HepG2 (cell line): ENCODE results near the gene CPEB3. TPM values are rescaled to one million over a fixed set of nuclear protein-coding genes. Genes with fewer than 3 reads are reported as not detected.

ENCODE experiments used
- AKAP8 ChIP-seq: sonication (generic); formaldehyde crosslinking; IDR thresholded peaks from 2 replicates; pipeline ENCODE4 v1.5.1; 2020; ENCODE audit warnings: mild to moderate bottlenecking, missing genetic modification reagents
- BCL6 ChIP-seq: IDR thresholded peaks from 2 replicates; pipeline ENCODE4 v1.6.1; 2016; ENCODE audit warnings: missing genetic modification reagents, missing compliant biosample characterization
- CEBPB ChIP-seq: IDR thresholded peaks from 2 replicates; pipeline ENCODE4 v1.6.1; 2011; ENCODE audit warnings: low read depth, low read length, improper control_type of control experiment, borderline replicate concordance
- CREM ChIP-seq, 2 experiments: sonication (generic) in 1 of 2; formaldehyde crosslinking in 1 of 2; IDR thresholded peaks; 2 replicates each; pipeline versions ENCODE4 v1.4.0 to v1.6.1; 2016 to 2020; ENCODE audit warnings: antibody characterized with exemption in 1 of 2, mild to moderate bottlenecking in 1 of 2, missing genetic modification reagents in 1 of 2
- DR1 ChIP-seq: sonication (generic); formaldehyde crosslinking; IDR thresholded peaks from 2 replicates; pipeline ENCODE4 v1.8.0; 2021; ENCODE audit warnings: mild to moderate bottlenecking, missing genetic modification reagents, inconsistent platforms
- LRRFIP1 ChIP-seq: sonication (generic); formaldehyde crosslinking; conservative IDR thresholded peaks from 2 replicates; pipeline ENCODE4 v1.4.0; 2020; ENCODE audit warnings: missing genetic modification reagents
- MAZ ChIP-seq, 2 experiments: sonication (generic) in 1 of 2; formaldehyde crosslinking in 1 of 2; IDR thresholded peaks; 2 replicates each; pipeline versions ENCODE4 v1.5.0 to v1.6.1; 2012 to 2020; ENCODE audit warnings: low read depth in 2 of 2, mild to moderate bottlenecking in 2 of 2, borderline replicate concordance in 1 of 2, improper control_type of control experiment in 1 of 2, low read length in 1 of 2, missing genetic modification reagents in 1 of 2, moderate library complexity in 1 of 2
- MLXIP ChIP-seq: sonication (generic); formaldehyde crosslinking; IDR thresholded peaks from 2 replicates; pipeline ENCODE4 v1.9.0; 2021; ENCODE audit warnings: missing genetic modification reagents, borderline replicate concordance
- polyA plus RNA-seq, 8 experiments: library from polyadenylated mRNA; depleted of rRNA in 3 of 8; stranded (reverse) in 7 of 8; unstranded in 1 of 8; fragments of >200 nt; fragmentation: Illumina TruSeq in 4 of 8; extraction: Trizol in 4 of 8; gene quantifications; 2 replicates each; pipeline versions ENCODE4 v1.2.1 to v1.2.3, GENCODE V29; 2011 to 2016; ENCODE audit warnings: low read depth in 4 of 8, missing spikeins in 1 of 8, mixed read lengths in 1 of 8; ENCODE audit not compliant: insufficient read depth in 1 of 8
- total RNA-seq, 5 experiments: library from RNA; depleted of rRNA; stranded (reverse); fragments of >200 nt; fragmentation: Illumina TruSeq; extraction: Trizol; gene quantifications; 2 replicates each; pipeline ENCODE4 v1.2.3, GENCODE V29; 2016; ENCODE audit warnings: low read depth in 1 of 5
- TF ChIP-seq, protein P1 (sequence below): sonication (generic); formaldehyde crosslinking; IDR thresholded peaks from one replicate; pipeline ENCODE4 v1.5.1; 2020; ENCODE audit warnings: mild to moderate bottlenecking, missing genetic modification reagents; ENCODE audit errors: not compliant biosample characterization
- TF ChIP-seq, protein P2 (sequence below): sonication (generic); formaldehyde crosslinking; IDR thresholded peaks from 2 replicates; pipeline ENCODE4 v1.4.0; 2020; ENCODE audit warnings: missing genetic modification reagents

The CPEB3 gene
- total and polyA plus RNA-seq, 2 of the 13 experiments (the other 11 are each of a cell fraction or from before 2014, with no cell fraction given), result 0.66 to 0.70 TPM

DNA sequence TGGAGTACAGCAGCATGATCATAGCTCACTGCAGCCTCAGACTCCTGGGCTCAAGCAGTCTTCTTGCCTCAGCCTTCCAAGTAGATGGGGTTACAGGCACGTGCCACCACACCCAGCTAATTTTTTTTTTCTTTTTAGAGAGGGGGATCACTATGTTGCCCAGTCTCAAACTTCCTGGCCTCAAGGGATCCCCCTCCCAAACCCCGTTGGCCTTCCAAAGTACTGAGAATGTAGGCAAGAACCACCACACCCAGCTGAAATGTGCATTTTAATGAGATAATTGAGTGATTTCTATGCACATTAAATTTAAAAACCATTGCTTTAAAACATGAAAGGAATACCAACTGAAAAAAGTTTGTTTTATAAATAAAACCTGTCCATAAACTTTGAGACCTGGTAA, 25.7 kb upstream of the CPEB3 start (continued):
- TF ChIP-seq, protein P1, sequence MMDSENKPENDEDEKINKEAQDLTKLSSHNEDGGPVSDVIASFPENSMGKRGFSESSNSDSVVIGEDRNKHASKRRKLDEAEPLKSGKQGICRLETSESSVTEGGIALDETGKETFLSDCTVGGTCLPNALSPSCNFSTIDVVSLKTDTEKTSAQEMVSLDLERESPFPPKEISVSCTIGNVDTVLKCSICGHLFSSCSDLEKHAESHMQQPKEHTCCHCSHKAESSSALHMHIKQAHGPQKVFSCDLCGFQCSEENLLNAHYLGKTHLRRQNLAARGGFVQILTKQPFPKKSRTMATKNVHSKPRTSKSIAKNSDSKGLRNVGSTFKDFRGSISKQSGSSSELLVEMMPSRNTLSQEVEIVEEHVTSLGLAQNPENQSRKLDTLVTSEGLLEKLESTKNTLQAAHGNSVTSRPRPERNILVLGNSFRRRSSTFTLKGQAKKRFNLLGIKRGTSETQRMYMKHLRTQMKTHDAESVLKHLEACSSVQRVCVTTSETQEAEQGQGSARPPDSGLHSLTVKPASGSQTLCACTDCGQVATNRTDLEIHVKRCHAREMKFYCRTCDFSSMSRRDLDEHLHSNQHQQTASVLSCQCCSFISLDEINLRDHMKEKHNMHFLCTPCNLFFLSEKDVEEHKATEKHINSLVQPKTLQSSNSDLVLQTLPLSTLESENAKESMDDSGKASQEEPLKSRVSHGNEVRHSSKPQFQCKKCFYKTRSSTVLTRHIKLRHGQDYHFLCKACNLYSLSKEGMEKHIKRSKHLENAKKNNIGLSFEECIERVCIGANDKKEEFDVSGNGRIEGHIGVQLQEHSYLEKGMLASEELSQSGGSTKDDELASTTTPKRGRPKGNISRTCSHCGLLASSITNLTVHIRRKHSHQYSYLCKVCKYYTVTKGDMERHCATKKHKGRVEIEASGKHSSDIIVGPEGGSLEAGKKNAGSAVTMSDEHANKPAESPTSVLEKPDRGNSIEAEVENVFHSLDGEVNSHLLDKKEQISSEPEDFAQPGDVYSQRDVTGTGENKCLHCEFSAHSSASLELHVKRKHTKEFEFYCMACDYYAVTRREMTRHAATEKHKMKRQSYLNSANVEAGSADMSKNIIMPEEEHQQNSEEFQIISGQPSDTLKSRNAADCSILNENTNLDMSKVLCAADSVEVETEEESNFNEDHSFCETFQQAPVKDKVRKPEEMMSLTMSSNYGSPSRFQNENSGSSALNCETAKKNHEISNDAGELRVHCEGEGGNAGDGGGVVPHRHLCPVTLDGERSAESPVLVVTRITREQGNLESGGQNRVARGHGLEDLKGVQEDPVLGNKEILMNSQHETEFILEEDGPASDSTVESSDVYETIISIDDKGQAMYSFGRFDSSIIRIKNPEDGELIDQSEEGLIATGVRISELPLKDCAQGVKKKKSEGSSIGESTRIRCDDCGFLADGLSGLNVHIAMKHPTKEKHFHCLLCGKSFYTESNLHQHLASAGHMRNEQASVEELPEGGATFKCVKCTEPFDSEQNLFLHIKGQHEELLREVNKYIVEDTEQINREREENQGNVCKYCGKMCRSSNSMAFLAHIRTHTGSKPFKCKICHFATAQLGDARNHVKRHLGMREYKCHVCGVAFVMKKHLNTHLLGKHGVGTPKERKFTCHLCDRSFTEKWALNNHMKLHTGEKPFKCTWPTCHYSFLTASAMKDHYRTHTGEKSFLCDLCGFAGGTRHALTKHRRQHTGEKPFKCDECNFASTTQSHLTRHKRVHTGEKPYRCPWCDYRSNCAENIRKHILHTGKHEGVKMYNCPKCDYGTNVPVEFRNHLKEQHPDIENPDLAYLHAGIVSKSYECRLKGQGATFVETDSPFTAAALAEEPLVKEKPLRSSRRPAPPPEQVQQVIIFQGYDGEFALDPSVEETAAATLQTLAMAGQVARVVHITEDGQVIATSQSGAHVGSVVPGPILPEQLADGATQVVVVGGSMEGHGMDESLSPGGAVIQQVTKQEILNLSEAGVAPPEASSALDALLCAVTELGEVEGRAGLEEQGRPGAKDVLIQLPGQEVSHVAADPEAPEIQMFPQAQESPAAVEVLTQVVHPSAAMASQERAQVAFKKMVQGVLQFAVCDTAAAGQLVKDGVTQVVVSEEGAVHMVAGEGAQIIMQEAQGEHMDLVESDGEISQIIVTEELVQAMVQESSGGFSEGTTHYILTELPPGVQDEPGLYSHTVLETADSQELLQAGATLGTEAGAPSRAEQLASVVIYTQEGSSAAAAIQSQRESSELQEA (CRISPR knock-in tag), result no peak
- TF ChIP-seq AKAP8 (CRISPR knock-in tag), result no peak
- no peak for TF ChIP-seq LRRFIP1 (CRISPR knock-in tag)
- TF ChIP-seq DR1 (CRISPR knock-in tag), result no peak
- TF ChIP-seq MLXIP (CRISPR knock-in tag), result no peak
- TF ChIP-seq BCL6 (CRISPR knock-in tag), result no peak
- no peak for TF ChIP-seq MAZ (IDR thresholded peaks at IDR 0.05; ENCODE audit: borderline replicate concordance, low read depth, low read length)
- no peak for TF ChIP-seq MAZ (CRISPR knock-in tag; IDR thresholded peaks at IDR 0.05; ENCODE audit: low read depth)
- TF ChIP-seq CEBPB, result no peak
- TF ChIP-seq, protein P2, sequence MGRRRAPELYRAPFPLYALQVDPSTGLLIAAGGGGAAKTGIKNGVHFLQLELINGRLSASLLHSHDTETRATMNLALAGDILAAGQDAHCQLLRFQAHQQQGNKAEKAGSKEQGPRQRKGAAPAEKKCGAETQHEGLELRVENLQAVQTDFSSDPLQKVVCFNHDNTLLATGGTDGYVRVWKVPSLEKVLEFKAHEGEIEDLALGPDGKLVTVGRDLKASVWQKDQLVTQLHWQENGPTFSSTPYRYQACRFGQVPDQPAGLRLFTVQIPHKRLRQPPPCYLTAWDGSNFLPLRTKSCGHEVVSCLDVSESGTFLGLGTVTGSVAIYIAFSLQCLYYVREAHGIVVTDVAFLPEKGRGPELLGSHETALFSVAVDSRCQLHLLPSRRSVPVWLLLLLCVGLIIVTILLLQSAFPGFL (CRISPR knock-in tag), result no peak
- no peak for TF ChIP-seq CREM (IDR thresholded peaks at IDR 0.05)
- TF ChIP-seq CREM (CRISPR knock-in tag; IDR thresholded peaks at IDR 0.05), result no peak
